Upper lobe of left lung (tissue), 4 donors: ENCODE results near the gene HYAL4.

Source experiments
- CTCF ChIP-seq, 6 experiments: fragments of 450-650 bp in 4 of 6; fragments of 200-600 bp in 2 of 6; sonication (generic) in 2 of 6; IDR thresholded peaks; one replicate each; pipeline ENCODE4 v1.5.1; 2016 to 2019; ENCODE audit warnings: antibody characterized with exemption in 6 of 6
- EP300 ChIP-seq, 4 donors: sonication (generic); formaldehyde crosslinking; IDR thresholded peaks; one replicate each; pipeline ENCODE4 v1.5.1; 2017; ENCODE audit warnings: antibody characterized with exemption in 4 of 4, control low read depth in 2 of 4
- POLR2A ChIP-seq, 4 donors: fragments of 450-650 bp; IDR thresholded peaks; one replicate each; pipeline ENCODE4 v1.5.1; 2016 to 2017; ENCODE audit warnings: antibody characterized with exemption in 4 of 4, mild to moderate bottlenecking in 2 of 4
- POLR2AphosphoS5 ChIP-seq, 2 donors: sonication (generic); formaldehyde crosslinking; IDR thresholded peaks; one replicate each; pipeline ENCODE4 v1.5.1; 2017; ENCODE audit warnings: antibody characterized with exemption in 2 of 2

GRCh38 chr7:123864436-123864835 lies 19.5 kb downstream of the HYAL4 start:
- TF ChIP-seq CTCF (IDR thresholded peaks at IDR 0.05), result no peak
- no peak for TF ChIP-seq POLR2AphosphoS5 (IDR thresholded peaks at IDR 0.05)
- TF ChIP-seq POLR2A (IDR thresholded peaks at IDR 0.05), result no peak
- TF ChIP-seq EP300 (IDR thresholded peaks at IDR 0.05), result no peak
